NCI-H510A treated with DMSO at 0.1 percent for 48 hours (cell line): ENCODE results near the gene EYA2.

Experiments
- DNase-seq: peaks from one replicate; lab custom pipeline; 2025; lab: John Stamatoyannopoulos, UW

Gene EYA2

GRCh38 chr20:47141941-47142773, 247.5 kb downstream of the EYA2 start:
- DNase-seq = no peak

DNA sequence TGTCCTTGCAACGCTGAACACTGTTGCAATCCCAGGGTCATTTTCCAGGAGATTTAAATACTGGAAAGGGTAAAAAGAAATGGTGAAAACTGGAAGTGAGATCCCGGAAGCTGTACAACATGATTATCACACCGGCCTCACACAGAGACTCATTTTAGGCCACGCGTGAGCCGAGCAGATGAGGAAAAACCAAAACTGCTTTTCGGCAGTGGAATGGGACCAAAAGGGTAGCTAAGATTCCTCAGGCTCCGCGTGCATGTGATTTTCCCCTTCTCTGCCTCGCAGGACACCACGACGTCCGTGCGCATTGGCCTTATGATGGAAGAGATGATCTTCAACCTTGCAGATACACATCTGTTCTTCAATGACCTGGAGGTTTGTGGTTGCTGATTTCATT, 248.1 kb downstream of the EYA2 start:
- no peak for DNase-seq

DNA sequence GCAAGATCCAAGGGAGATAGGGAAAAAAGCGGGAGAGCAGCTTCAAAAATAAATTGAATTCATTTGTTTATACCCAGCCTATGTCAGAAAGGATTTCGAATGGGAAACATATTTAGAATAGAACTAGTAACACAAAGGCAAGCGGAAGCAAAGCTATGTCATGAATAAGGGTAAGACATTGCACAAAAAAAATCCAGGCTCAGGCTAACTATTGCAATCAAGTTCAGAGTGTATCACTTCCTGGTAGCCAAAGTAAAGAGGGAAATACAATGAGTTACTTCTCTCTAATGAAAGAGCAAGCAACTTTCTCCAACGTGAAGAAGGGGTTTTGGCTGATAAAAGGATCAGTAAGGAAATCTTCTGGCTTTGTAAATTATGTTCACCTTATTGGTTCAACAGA, 249.0 kb downstream of the EYA2 start:
- no peak for DNase-seq

DNA sequence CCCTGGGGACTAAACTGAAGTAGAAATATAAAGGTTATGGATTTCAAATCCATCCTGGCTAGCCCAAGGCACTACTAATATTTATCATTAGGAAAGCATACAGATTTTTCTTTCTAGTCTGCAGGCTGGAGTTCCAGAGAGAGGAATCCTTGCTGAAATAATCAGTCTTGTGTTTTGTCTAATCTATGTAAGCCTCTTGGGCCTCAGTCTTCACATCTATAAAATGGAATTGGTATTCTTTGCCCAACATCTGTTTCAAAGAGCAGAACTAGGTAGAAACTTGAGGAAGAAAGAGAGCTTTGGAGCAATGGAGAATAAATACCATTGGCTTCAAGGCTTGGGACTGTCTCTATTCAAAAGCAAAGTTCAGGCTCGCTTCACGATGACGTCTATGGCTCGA, 249.8 kb downstream of the EYA2 start:
- no peak for DNase-seq

GRCh38 chr20:47146686-47147085, 252.0 kb downstream of the EYA2 start:
- DNase-seq = no peak

- no peak for DNase-seq
Observed at GRCh38 chr20:47148059-47148458, 253.4 kb downstream of the EYA2 start.

GRCh38 chr20:47149939-47150338, 255.3 kb downstream of the EYA2 start:
- no peak for DNase-seq

GRCh38 chr20:47150403-47151152, 255.9 kb downstream of the EYA2 start:
- peak; percentile 54 for DNase-seq

DNA sequence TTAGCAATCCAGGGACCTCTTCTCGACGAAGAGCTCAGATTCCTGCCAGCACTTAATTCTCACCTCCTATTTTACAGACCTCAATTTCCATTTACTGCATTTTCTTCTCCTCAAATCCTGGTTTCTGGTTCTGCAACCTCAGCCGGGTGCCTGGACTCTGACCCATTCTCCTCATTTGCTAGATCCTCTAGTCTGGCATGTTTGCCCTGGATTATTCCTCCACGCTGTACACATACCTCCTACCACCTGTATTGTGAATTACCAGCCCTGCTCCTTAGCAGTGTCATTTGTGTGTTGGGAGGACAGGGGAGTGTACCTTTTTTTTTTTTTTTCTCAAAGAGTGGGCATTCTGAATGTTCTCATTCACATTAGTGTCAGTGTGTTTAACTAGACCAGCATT, 257.4 kb downstream of the EYA2 start:
- DNase-seq = no peak

- no peak for DNase-seq
Observed at GRCh38 chr20:47154089-47154488, 259.4 kb downstream of the EYA2 start.

- peak; percentile 15 for DNase-seq
Observed at GRCh38 chr20:47156301-47157137, 261.9 kb downstream of the EYA2 start.

DNA sequence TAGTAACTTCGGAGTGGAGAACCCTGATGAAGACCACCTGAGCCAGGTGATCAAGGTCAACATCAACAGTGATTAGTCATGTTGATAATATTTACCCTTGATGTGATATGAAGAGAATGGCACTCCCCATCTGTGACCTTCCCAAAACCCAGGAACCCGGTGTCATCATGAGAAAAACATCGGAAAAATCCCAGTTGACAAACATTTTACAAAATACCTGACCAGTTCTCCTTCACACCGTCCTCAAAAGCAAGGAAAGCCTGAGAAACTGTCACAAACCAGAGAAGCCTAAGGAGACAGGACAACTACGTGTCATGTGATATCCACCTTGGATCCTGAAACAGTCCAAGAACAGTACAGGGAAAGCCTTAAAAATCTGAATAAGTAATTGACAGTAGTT, 264.5 kb downstream of the EYA2 start:
- DNase-seq = no peak

DNA sequence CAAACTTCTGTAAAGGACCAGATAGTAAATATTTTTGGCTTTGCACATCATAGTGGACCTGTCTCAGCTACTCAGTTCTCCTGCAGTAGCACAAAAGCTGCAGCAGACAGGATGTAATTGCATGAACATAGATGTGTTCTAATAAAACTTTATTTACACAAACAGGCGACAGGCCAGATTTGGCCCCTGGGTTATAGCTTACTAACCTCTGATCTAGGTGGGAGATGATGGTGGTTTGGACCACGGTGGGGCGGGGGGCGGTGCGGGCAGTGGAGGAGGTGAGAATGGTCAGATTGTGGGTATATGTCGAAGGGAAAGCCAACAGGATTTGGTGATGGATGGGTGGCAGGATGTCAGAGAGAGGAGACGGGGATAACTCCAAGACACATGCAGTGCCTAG, 265.6 kb downstream of the EYA2 start:
- DNase-seq = no peak

DNA sequence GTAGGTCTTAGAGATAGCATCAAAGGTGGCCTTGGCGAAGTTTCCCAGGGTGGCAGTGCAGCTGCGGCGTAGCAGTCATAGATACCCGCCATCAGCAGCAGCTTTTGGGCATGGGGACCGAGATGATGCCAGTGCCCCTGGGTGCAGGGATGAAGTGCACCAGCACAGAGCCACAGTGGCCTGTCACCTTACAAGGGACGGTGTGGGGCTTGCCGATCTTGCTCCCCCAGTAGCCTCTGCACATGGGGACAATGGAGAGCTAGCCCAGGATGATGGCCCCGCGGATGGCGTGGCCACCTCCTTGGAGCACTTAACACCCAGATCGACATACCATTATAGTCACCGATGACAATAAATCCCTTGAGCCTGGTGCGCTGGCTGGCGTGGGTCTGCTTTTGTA, 266.3 kb downstream of the EYA2 start:
- DNase-seq = no peak

GRCh38 chr20:47161411-47161810, 266.8 kb downstream of the EYA2 start:
- DNase-seq = no peak

GRCh38 chr20:47164140-47164539, 269.5 kb downstream of the EYA2 start:
- no peak for DNase-seq

DNA sequence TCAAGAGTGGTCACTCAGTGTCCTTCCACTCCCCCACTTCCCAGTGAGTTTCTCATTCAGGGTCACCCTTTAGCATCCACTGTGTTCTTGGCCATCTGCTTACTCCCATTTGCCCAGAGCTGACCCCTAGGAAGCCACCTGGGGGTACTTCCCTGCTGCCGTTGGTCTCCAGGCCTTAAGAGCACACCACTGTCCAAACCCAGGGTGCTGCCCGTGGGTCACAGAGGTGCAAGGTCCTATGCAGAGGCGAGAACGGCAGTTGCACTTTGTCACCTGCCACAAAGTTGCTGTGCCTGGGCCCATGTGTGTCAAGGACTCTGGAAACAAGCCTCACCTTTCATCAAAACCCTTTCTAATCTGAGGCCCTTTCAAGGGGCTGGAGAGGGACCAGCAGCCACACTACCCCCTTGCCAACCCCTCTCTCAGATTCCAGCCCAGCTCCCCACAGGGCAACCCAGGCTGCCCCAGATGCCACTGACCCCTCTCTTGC, 270.8 kb downstream of the EYA2 start:
- DNase-seq = no peak

- DNase-seq = no peak
Observed at GRCh38 chr20:47167846-47168245, 273.2 kb downstream of the EYA2 start.

DNA sequence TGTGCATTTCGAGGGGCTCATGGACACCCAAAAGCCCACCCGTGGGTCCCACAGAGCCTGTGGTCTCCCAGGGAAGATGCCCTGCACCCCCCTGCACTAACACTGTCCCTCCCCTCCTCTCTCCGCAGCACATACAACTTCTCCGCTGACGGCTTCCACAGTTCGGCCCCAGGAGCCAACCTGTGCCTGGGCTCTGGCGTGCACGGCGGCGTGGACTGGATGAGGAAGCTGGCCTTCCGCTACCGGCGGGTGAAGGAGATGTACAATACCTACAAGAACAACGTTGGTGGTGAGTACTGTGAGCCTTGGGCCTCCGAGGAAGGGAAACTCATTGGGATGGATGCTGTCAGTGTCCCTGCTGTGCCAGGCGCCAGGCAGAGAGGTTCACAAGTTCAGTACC, 277.9 kb downstream of the EYA2 start:
- DNase-seq = no peak

GRCh38 chr20:47173596-47174216, 279.1 kb downstream of the EYA2 start:
- DNase-seq = no peak

DNA sequence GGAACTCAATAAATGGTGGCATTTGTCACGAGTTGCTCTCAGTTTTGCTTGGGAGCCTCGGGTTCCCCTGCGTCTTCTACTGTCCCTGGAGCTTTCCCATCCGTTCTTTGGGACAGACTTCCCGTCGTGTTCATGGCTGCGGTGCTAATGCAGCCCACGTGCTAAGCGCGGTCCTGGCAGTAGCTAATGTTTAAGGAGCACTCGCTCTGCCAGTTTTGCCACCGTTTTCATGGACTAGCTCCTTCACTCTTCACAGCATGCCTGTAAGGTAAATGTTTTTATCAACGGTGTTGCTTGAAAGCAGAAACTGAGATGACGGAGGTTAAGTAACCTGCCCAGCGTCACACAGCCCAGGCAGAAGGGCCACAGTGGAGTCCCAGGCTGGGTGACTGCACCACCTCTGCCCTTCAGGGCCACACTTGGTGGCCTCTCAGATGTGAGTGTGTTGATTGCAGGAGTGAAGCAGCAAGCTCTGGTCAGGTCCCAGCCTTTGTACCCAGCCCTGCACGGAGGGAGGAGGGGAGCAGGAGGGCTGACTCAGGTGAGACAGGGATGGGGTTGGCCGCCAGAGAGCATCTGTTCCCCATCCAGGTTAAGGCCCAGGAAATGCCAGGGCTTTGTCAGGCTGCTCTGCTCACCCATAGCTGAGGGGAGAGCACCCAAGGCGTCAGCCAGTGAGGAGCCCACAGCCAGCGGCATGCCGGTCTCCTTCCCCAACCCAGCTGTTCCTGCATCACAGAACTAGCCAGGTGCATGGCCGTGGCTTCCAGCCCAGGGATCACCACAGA, 280.0 kb downstream of the EYA2 start:
- no peak for DNase-seq
